ENCODE results near the gene CRYAA. TPM values are rescaled to one million over a fixed set of nuclear protein-coding genes. Genes with fewer than 3 reads are reported as not detected.
"Not testable (repeated sequence)": the region's sequence is repeated elsewhere in the genome, so short reads cannot be mapped to it uniquely, and the experiment has no call there.

Gene CRYAA, protein sequence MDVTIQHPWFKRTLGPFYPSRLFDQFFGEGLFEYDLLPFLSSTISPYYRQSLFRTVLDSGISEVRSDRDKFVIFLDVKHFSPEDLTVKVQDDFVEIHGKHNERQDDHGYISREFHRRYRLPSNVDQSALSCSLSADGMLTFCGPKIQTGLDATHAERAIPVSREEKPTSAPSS
- under 1 TPM in 1 of 2 donors, not detected in 1; 0.31 TPM for total RNA-seq
- polyA plus RNA-seq (ENCODE audit: insufficient read depth, low read depth, low replicate concordance) = not detected
- long read RNA-seq, donor 1 = 0 reads
- long read RNA-seq, donor 2 = 0 reads

DNA sequence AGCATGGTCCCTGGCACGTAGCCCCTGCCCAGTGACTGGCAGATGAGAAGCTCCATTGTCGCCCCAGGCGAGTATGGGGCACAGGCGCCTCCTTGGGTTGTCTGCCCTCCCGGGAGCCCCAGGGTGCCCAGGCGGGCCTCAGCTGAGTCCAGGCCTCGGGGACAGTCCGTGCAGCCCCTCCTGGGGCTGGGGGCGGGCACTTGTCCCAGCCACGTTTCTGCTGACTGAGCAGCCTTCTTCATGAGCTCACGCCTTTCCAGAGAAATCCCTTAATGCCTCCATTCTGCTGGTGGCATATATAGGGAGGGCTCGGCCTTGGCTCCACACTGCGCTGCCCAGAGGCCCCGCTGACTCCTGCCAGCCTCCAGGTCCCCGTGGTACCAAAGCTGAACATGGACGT lies at the start of gene CRYAA:
Gene CRYAA, plus strand, starts transcription at position 301 of the 400 bp plus-strand sequence. Its CDS starts 92 bp downstream, at position 393.
- H3K27ac ChIP-seq; DNase-seq; H3K9me3 ChIP-seq; H3K36me3 ChIP-seq (ENCODE audit: low read depth, missing control alignments); intact Hi-C loops (cut with DNase I; ENCODE audit: low total_unique reads); H3K27me3 ChIP-seq; H3K4me1 ChIP-seq; H3K4me3 ChIP-seq: not testable (repeated sequence)
- WGBS, 2 donors = no CpG with 5 or more reads among the region's 16 CpGs

DNA sequence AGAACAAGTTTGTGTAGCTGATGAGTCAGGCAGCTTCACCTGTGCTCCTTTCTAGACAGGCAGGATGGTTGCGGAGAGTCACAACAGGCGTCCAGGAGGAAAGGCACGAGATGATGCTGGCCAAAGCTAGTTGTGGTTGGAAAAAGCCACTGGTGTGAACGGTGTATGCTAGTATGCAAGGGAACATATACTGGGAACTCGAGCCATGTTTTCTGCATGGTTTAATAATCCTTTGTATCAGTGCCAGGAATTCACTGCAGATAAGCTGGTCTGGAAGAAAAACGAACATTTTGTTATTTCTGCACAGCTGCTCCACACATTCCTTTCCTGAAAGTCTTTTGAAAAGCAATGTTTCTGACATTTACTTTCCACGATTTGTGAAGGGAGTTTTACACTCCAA lies 38.7 kb upstream of the CRYAA start:
- DNase-seq; H3K4me3 ChIP-seq; H3K4me1 ChIP-seq; H3K36me3 ChIP-seq (ENCODE audit: low read depth, missing control alignments); intact Hi-C loops (cut with DNase I; ENCODE audit: low total_unique reads); H3K27ac ChIP-seq; H3K27me3 ChIP-seq; H3K9me3 ChIP-seq: not testable (repeated sequence)
- WGBS, 2 donors = no CpG with 5 or more reads among the region's 7 CpGs

DNA sequence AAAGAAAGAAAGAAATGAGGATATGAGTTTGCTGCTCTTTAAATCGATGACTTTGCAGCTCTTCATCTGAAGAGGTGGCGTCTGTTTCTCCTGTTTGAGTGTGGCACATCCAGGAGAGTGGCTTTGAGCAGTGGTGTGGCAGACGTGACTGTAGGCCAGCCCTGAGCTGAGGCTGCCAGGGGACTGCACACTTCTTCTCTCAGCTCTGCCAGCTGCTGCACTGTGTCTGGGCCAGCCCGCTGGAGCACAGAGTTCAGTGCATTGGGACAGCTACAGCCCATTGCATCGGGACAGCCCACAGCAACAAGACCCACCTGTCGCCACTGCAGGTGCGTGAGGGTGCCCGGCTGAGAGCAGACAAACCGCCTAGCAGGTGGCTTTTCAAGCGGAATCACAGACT lies 34.3 kb upstream of the CRYAA start:
- H3K4me3 ChIP-seq = not testable (repeated sequence)
- no CpG with 5 or more reads among the region's 10 CpGs for WGBS, 2 donors

DNA sequence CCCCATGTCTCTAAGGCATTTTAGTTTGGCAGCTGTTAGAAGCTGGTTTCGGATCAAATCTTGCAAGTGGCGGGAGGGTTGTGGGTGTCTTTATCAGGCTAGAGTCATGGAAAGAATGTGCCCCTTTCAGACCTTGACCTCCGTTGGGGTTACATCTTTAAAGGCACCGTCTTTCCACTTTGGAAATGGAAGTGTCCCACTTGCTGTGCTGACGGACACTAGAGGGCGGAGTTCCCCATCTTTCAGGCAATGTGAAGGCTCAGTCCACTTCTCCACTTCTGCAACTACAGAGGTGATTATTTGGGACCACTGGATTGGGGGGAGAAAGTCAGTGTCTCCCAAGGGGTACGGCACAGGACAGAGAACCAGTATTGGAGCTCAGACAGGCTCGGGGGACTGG lies 29.9 kb upstream of the CRYAA start:
- H3K9me3 ChIP-seq; H3K4me1 ChIP-seq; H3K27ac ChIP-seq; H3K4me3 ChIP-seq; DNase-seq; intact Hi-C loops (cut with DNase I; ENCODE audit: low total_unique reads); H3K36me3 ChIP-seq (ENCODE audit: low read depth, missing control alignments); H3K27me3 ChIP-seq: not testable (repeated sequence)
- WGBS, 2 donors = no CpG with 5 or more reads among the region's 8 CpGs

More for the DNA sequence above, 34.3 kb upstream of the CRYAA start:
- H3K9me3 ChIP-seq; H3K27ac ChIP-seq; DNase-seq; H3K36me3 ChIP-seq (ENCODE audit: low read depth, missing control alignments); H3K4me1 ChIP-seq; H3K27me3 ChIP-seq; intact Hi-C loops (cut with DNase I; ENCODE audit: low total_unique reads): not testable (repeated sequence)

GRCh38 chr21:43141407-43141806 lies 27.4 kb upstream of the CRYAA start:
- H3K9me3 ChIP-seq; intact Hi-C loops (cut with DNase I; ENCODE audit: low total_unique reads): not testable (repeated sequence)
- WGBS, 2 donors = 63% methylated on average over 7 of the region's 17 CpGs; no CpG with 5 or more reads in 1 of the 2 donors

GRCh38 chr21:43146637-43147036 lies 22.2 kb upstream of the CRYAA start:
- H3K4me1 ChIP-seq; H3K27ac ChIP-seq; H3K27me3 ChIP-seq; H3K36me3 ChIP-seq (ENCODE audit: low read depth, missing control alignments); H3K4me3 ChIP-seq; intact Hi-C loops (cut with DNase I; ENCODE audit: low total_unique reads); DNase-seq; H3K9me3 ChIP-seq: not testable (repeated sequence)
- no CpG with 5 or more reads among the region's 12 CpGs for WGBS, 2 donors

More at GRCh38 chr21:43141407-43141806, 27.4 kb upstream of the CRYAA start:
- H3K4me3 ChIP-seq; H3K4me1 ChIP-seq; H3K36me3 ChIP-seq (ENCODE audit: low read depth, missing control alignments); DNase-seq; H3K27me3 ChIP-seq; H3K27ac ChIP-seq: not testable (repeated sequence)

DNA sequence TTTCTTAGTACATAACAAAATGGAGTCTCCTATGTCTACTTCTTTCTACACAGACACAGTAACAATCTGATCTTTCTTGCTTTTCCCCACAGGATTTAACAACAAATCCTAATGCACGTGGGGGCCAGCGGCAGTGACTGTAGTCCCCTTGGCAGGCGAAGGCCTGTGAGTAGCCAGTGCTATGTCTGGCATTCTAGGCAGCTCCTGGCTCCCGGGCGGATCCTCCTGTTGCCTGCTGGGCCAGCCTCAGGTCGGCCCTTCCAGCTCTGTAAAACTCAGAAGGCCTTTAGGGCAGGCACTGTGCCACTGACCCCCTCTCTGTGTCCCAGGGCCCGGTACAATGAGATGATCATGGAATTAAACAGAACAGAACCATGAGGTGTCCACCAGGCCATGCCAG lies 20.8 kb upstream of the CRYAA start:
- no CpG with 5 or more reads among the region's 7 CpGs for WGBS, 2 donors
- H3K36me3 ChIP-seq (ENCODE audit: low read depth, missing control alignments); H3K9me3 ChIP-seq; DNase-seq; H3K27me3 ChIP-seq; H3K4me1 ChIP-seq; H3K27ac ChIP-seq; H3K4me3 ChIP-seq; intact Hi-C loops (cut with DNase I; ENCODE audit: low total_unique reads): not testable (repeated sequence)

- no CpG with 5 or more reads among the region's 11 CpGs for WGBS, 2 donors
- H3K4me1 ChIP-seq; H3K27me3 ChIP-seq; H3K4me3 ChIP-seq; DNase-seq; H3K27ac ChIP-seq; H3K9me3 ChIP-seq; intact Hi-C loops (cut with DNase I; ENCODE audit: low total_unique reads); H3K36me3 ChIP-seq (ENCODE audit: low read depth, missing control alignments): not testable (repeated sequence)
Observed at GRCh38 chr21:43149344-43149743, 19.5 kb upstream of the CRYAA start.

DNA sequence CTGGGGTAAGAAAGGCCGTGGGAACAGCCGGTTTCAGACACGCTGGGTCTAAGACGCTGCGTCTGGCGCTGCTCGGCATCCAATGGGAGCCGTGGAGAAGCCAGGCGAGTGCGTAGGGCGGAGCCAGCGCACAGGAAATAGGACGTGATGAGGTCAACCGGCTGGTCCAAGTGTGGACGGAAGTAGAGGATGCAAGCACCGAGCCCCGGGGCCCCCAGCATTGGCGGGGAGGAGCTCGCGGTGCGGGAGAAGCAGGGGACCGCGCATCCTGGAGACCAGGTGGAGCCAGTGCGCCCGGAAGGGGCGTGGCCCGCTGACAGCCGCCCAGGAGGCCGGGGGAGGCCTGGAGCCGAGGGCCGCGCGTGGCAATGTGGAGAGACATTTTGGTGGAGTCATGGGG lies 15.2 kb upstream of the CRYAA start:
- H3K4me3 ChIP-seq; intact Hi-C loops (cut with DNase I; ENCODE audit: low total_unique reads); H3K27me3 ChIP-seq; H3K27ac ChIP-seq; DNase-seq; H3K4me1 ChIP-seq; H3K36me3 ChIP-seq (ENCODE audit: low read depth, missing control alignments); H3K9me3 ChIP-seq: not testable (repeated sequence)
- no CpG with 5 or more reads among the region's 33 CpGs for WGBS, 2 donors

DNA sequence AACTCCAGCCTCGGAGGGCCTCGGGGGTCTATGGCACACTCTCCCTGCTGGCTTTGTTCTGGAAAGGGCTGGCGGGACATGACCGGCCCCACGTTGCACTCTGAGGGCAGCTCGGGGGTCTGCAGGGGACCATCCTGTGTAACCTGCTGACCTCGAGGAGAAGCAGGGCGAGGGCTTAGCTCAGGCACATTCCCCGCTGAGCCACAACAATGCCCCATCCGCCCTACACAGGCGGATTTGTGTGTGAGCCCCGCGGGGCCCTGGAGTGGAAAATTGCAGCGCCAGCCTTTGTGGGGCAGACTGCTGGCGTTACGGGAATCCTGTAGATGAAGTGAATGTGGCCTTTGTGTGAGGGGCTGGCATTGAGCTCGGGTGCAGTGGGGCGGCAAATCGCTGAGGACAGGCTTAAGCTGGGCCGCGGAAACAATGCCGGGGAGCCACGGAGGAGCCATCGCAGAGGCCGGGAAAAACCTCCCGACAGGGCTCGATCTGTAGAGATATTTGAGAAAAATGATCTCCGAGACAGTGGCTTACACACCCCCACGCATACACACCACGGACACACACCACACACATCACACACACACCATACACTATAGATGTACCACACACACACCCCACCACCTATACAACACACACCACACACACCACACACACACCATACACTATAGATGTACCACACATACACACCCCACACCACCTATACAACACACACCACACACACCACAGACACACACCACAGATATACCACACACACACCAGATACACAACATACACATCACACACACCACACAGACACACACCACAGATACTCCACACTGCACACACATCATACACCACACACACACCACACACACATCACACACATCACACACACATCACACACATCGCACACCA lies 9.3 kb upstream of the CRYAA start:
- H3K9me3 ChIP-seq; intact Hi-C loops (cut with DNase I; ENCODE audit: low total_unique reads); DNase-seq; H3K27ac ChIP-seq; H3K4me3 ChIP-seq; H3K27me3 ChIP-seq; H3K36me3 ChIP-seq (ENCODE audit: low read depth, missing control alignments); H3K4me1 ChIP-seq: not testable (repeated sequence)
- 64 to 80% methylated on average over 2 of the region's 31 CpGs for WGBS, 2 donors

- intact Hi-C loops (cut with DNase I; ENCODE audit: low total_unique reads); H3K4me1 ChIP-seq; H3K36me3 ChIP-seq (ENCODE audit: low read depth, missing control alignments); H3K27ac ChIP-seq; H3K27me3 ChIP-seq; H3K9me3 ChIP-seq; H3K4me3 ChIP-seq; DNase-seq: not testable (repeated sequence)
- no CpG with 5 or more reads among the region's 24 CpGs for WGBS, 2 donors
Observed at GRCh38 chr21:43161826-43162707, 6.7 kb upstream of the CRYAA start.

All from testis (tissue), 5 donors.